Measurements from ENCODE around the gene IER2. TPM values are rescaled to one million over a fixed set of nuclear protein-coding genes. Genes with fewer than 3 reads are reported as not detected.
A peak's percentile ranks its signal among the peaks of the same experiment; 100 is the strongest.

Gene IER2
- total and polyA plus RNA-seq, 2 of the 4 experiments (the other 2 are of a cell fraction) = 7.7 to 102 TPM

GRCh38 chr19:13171146-13171545, 20.9 kb downstream of the IER2 start:
- BruUV-seq (replicated peaks) = no TSS peak
- H3K79me1 ChIP-seq (ENCODE audit: low read depth in 1 of 2, low read length in 2 of 2) = peaks cover 0 to 48% of the 10 kb centered on the region in 2 experiments; a peak in 2 of 4 replicates
- no peaks in the 10 kb centered on the region for H3K27me3 ChIP-seq (ENCODE audit: control insufficient read depth, insufficient read depth, low read length)
- H2AK9ac ChIP-seq (replicated peaks; ENCODE audit: low read depth, low read length, poor library complexity) = no peak overlapping the region
- WGBS, 2 experiments (ENCODE audit: extremely low coverage in 2 of 2, insufficient read length in 1 of 2) = no CpG with 5 or more reads among the region's 7 CpGs
- H3K9me3 ChIP-seq (ENCODE audit: control insufficient read depth, insufficient read depth, low read length) = no peaks in the 10 kb centered on the region
- intact Hi-C loops (cut with micrococcal nuclease) (no loop called here), in situ Hi-C loops (cut with MboI; ENCODE audit: low sequenced_read_pairs) (no loop called here), dilution Hi-C loops (cut with HindIII; ENCODE audit: low sequenced_read_pairs, unreplicated experiment) (no loop called here)
- DNase-seq (no peak), ATAC-seq (ENCODE audit: low read depth) (no peak)
- ChIA-PET CTCF (no interaction called here), POLR2A (ENCODE audit: unreplicated experiment) (no interaction called here)
- H3K36me3 ChIP-seq (ENCODE audit: control insufficient read depth, insufficient read depth, low read length) = no peaks in the 10 kb centered on the region
- H2BK120ac ChIP-seq (ENCODE audit: low read depth, low read length) = peak overlapping the region; percentile 60; the same call in 1 of the 2 replicates
- no peak overlapping the region for H3K4me2 ChIP-seq (ENCODE audit: low read depth, low read length)
- H3K4me1 ChIP-seq (ENCODE audit: control insufficient read depth, insufficient read depth, low read length) = peaks cover 17% of the 10 kb centered on the region
- peak overlapping the region; percentile 13 for H2AK5ac ChIP-seq (ENCODE audit: low read depth, low read length)
- H3K9ac ChIP-seq (ENCODE audit: low read depth, low read length) = no peak overlapping the region
- H4K91ac ChIP-seq (ENCODE audit: insufficient read depth, low read depth, low read length) = no peak overlapping the region
- no peak overlapping the region for H3K23ac ChIP-seq (ENCODE audit: low read depth, low read length)
- H3K4me3 ChIP-seq (ENCODE audit: insufficient read depth, low read depth, low read length) = no peak overlapping the region
- H3K56ac ChIP-seq (ENCODE audit: extremely low read depth, insufficient read depth, low read length) = no peak overlapping the region
- H2BK20ac ChIP-seq (ENCODE audit: low read depth, low read length) = no peak overlapping the region
- TF ChIP-seq RCOR1 (IDR thresholded peaks at IDR 0.05; ENCODE audit: insufficient replicate concordance, low read length) = no peak
- TF ChIP-seq POLR2A (IDR thresholded peaks at IDR 0.05; ENCODE audit: low read depth, low read length) = no peak
- TF ChIP-seq RFX5 (IDR thresholded peaks at IDR 0.05; ENCODE audit: low read depth, low read length) = no peak
- TF ChIP-seq SMC3 (IDR thresholded peaks at IDR 0.05; ENCODE audit: low read depth, low read length) = no peak
- no peak for TF ChIP-seq CHD1 (IDR thresholded peaks at IDR 0.05; ENCODE audit: low read depth, low read length)
- no peak for TF ChIP-seq FOS (IDR thresholded peaks at IDR 0.05; ENCODE audit: low read depth, low read length)
- no peak for TF ChIP-seq CTCF (conservative IDR thresholded peaks at IDR 0.05; ENCODE audit: low read depth, low read length)
- TF ChIP-seq USF2 (IDR thresholded peaks at IDR 0.05; ENCODE audit: low read depth, low read length) = no peak
- no peak for TF ChIP-seq RAD21 (IDR thresholded peaks at IDR 0.05; ENCODE audit: low read length)
- no peak for TF ChIP-seq MXI1 (IDR thresholded peaks at IDR 0.05; ENCODE audit: borderline replicate concordance, low read depth, low read length)
- no peak for TF ChIP-seq CEBPB (IDR thresholded peaks at IDR 0.05; ENCODE audit: low read depth, low read length)
- TF ChIP-seq NFE2L2 (IDR thresholded peaks at IDR 0.05; ENCODE audit: low read depth, low read length) = no peak
- TF ChIP-seq MAFK (IDR thresholded peaks at IDR 0.05; ENCODE audit: low read depth, low read length) = no peak
- TF ChIP-seq MAZ (IDR thresholded peaks at IDR 0.05; ENCODE audit: borderline replicate concordance, low read depth, low read length) = no peak
- no peak for TF ChIP-seq BHLHE40 (IDR thresholded peaks at IDR 0.05; ENCODE audit: low read depth, low read length)
- TF ChIP-seq ELK1 (IDR thresholded peaks at IDR 0.05; ENCODE audit: borderline replicate concordance, low read depth, low read length) = no peak
- H3K18ac ChIP-seq (ENCODE audit: low read depth, low read length) = no peak overlapping the region
- H3K4ac ChIP-seq (ENCODE audit: low read depth, low read length) = peak overlapping the region; percentile 68; the same call in 1 of the 2 replicates
- peaks cover 20% of the 10 kb centered on the region for H3K9me1 ChIP-seq (ENCODE audit: insufficient read depth, low read length)
- H4K8ac ChIP-seq (ENCODE audit: low read depth in 2 of 2, low read length in 2 of 2) = no peak overlapping the region; a peak in 1 of 4 replicates
- no peak overlapping the region for H3K14ac ChIP-seq (replicated peaks; ENCODE audit: low read depth, low read length)
- no peak overlapping the region for H2BK5ac ChIP-seq (ENCODE audit: low read depth, low read length, poor library complexity, severe bottlenecking)
- no peaks in the 10 kb centered on the region for H4K20me1 ChIP-seq (ENCODE audit: insufficient read depth, low read length)
- no peak overlapping the region for H3K27ac ChIP-seq (ENCODE audit: insufficient read depth, low read length)
- no peak overlapping the region for H2BK15ac ChIP-seq (ENCODE audit: low read depth, low read length)
- no peak overlapping the region for H2AFZ ChIP-seq (replicated peaks; ENCODE audit: low read length, poor library complexity)
- H4K5ac ChIP-seq (ENCODE audit: low read depth, low read length) = no peak overlapping the region

All from IMR-90 (cell line).